GM19025 (cell line): Measurements from ENCODE around the gene GALNT3.

Source experiments
- ATAC-seq: cut with Tn5 transposase; IDR thresholded peaks from one replicate; pipeline ENCODE4 v1.9.1; 2021; ENCODE audit warnings: mild to moderate bottlenecking, low read depth, moderate library complexity; ENCODE audit not compliant: unreplicated experiment

GALNT3 gene

GRCh38 chr2:165793779-165794535 is at the start of gene GALNT3:
TSS of gene GALNT3 (minus strand) at chr2:165794247. CDS start at chr2:165770700, 23,547 bp downstream.
- peak; percentile 17 for ATAC-seq

DNA sequence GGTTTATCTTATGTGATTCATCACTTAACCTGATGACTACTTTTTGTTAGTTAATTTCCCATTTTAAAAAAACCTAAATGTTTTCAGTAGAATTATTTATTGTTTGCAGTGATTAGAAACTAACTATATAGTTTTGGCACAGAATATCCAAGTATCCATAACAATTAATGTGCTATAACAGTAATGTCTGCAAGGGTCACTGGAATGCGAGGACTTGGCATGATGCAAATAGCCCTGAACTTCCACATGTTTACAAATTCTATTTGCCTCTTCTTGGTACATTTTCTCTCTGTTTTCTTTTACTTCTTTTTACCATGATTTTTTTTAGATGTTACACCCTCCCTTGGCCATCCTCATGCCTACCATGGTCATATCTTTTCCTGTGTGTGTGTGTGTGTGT is 49.3 kb upstream of the GALNT3 start:
- ATAC-seq: no peak

DNA sequence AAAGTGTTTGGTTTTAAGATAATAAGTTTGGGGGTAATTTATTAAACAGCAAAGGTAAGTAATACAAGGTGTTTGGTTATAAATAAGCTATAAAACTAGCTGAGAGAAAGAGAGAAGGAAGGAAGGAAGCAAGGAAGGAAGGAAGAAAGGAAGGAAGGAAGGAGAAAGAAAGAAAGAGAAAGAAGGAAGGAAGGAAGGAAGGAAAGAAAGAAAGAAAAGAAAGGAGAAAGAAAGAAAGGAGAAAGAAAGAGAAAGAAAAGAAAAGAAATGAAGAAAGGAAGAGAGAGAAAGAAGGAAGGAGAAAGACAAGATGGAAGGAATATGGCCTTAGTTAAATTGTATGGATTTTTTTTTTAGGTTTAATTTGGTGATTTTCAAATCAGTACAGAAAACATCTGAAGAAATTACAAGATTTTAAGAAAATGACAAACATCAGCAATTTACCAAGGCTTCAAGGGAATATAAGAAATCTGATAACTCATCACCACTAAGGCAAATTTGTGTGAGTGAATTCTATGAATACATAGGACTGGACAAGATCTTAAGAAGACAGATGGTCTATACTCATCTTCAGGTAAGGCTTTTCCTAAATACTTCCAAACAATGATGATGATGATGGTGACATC is 46.4 kb upstream of the GALNT3 start:
- ATAC-seq: no peak

DNA sequence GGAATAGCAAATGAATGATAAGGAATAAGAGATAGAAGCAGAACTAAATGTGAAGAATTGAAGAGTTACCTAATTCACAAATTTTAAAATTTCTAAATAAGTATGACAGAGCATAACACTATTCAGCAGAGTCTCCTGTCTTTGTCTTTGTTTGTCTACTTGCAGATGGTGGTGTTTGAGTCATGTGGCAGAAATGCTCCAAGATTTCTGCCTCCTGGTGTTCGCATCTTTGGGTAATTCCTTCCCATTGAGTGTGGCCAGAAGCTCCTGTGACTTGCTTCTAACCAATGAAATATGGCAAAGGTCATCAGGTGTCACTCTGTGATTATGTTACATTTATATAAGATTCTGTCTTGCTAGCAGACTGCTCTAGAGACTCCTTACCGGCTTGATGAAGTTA is 45.6 kb upstream of the GALNT3 start:
- no peak for ATAC-seq

DNA sequence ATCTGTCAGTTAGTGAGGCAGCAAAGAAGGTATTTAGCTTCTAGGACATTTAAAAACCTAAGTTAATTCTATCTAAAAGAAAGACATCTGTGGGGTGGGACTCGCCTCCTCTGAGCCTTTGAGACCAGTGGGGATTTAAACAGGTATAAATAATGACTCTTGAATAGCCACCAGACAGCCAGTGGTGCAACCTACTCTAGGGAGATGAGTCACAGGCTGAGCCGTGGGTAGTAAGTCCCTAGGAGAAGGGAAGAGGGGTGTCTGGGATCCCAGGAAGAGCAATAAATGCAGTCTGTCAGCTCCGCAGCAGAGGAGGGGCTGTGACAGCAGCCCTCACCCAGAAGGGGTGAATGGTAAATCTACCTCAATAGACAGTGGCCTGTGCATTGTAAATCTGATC is 43.1 kb upstream of the GALNT3 start:
- no peak for ATAC-seq

DNA sequence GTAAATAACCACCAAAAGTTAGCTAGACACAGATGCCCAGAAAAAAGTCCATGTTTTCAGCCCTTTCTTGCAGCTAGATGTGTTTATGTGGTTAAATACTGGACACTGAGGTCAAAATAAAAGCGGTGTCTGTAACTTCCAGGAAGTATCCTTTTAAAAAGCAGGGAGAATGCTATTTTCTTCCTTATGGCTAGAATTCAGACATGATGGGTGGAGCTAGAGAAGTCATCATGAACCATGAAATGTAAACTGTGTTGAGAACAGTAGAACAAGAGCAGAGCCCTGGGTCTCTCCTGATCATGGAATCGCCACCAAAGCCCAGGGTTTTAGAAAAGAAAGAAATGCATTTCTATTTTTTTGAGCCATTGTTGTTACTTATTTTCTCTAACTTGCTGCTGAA is 41.3 kb upstream of the GALNT3 start:
- ATAC-seq: no peak

GRCh38 chr2:165833156-165833555 is 39.1 kb upstream of the GALNT3 start:
- ATAC-seq: no peak

DNA sequence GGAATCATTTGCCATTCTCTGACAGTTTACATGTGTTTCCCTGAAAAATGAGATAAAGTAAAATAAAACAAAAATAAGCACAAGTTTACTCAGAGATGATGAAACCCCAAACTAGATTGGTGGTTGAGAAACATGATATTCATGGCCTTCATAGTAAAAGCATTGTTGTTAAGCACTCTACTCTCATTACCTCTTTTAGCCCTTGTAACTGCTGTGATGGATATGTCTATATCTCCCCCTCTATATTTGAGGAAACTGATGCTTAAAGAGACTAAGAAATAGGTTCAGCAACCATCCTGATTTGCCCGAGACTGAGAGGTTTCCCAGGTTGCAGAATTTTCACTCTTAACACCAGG is 33.9 kb upstream of the GALNT3 start:
- no peak for ATAC-seq

GRCh38 chr2:165827016-165827920 is 33.2 kb upstream of the GALNT3 start:
- no peak for ATAC-seq

DNA sequence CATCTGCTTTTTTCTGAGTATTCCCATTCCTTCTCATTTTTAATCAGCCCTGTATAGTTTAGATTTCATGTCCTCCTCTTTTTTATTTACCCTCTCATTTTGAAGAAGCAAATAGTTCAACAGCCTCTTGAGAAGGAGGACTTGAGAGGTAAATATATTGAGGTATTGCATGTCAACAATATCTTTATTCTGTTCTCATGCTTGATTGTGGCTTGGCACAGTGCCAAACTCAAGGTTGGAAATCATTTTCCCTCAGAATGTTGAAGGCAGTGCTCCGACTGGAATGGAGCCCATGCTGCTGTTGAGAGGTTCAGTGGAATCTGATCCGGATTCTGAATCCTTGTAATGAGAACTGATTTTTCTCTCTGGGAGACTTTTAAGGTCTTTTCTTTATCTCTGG is 31.0 kb upstream of the GALNT3 start:
- ATAC-seq: no peak

GRCh38 chr2:165820296-165820695 is 26.2 kb upstream of the GALNT3 start:
- no peak for ATAC-seq

GRCh38 chr2:165818920-165819319 is 24.9 kb upstream of the GALNT3 start:
- ATAC-seq: no peak

DNA sequence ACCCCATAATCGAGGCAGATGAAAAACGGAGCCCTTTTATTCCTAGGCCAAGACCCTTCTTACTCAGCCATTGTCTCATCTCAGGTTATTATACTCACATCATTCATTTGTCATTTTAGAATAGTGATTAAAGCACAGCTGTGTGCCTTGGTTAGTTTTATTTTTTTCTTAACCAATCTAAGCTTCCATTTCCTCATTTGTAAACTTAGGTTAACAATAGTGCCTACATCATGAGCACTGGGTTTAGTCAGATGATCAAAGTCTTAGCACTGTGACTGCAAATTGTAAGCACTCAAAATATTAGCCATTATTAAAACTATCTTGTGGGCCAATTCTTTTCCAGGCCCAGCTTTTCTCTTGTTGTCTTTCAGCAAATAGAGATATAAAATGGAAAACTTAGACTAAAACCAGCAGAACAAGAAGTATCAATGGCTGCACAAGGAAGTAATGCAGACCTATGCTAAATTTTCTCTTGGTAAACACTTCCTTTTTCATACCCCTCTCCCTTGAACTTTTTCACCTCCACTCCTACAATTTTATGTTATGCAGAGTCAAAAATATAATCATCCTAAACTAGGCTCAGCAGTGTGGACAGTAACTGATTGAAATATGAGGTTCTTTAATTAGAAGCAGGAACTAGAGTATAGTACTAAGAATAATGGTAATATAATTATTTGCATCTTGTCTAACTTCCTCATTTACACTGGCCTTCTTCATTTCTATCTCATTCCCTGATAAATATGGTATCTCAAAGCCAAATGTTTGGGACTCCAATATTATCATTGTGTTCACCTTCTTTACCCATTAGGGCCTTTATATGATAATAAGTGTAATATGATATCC is 21.5 kb upstream of the GALNT3 start:
- no peak for ATAC-seq

- no peak for ATAC-seq
Observed at GRCh38 chr2:165814473-165814872, 20.4 kb upstream of the GALNT3 start.

DNA sequence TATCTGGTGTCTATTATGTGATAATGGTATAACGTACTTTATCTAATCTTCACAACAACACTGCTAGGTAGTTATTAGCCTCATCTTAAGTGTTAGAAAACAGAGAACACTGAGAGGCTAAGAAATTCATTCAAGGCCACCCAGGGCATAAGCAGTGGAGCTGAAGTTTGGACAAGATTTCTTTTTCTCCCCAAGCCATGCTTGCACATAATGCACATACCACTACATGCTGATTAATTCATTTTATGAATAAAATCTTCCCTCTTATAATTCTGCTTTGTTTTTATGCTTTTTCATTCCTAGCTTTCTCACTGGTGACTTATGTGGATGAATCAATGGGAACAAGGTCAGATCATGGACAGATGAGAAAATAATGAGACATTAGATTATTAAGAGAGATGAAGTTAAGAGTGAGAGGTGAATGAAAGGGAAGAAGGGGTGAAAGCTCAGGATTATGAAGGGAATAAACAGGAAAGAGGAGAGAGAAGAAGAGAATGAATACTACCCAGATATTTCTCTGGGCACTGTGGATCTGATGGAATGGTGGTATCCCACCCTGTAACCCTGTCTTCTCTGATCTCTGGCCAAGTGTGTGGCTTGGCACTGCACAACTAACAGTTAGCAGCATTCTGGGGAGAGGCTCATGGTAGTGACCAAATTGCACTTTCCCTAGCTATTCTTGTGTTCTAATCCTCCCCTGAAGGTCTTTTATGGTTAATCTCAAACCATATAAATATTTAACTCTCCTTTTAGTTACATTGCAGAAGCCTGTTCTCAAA is 17.7 kb upstream of the GALNT3 start:
- ATAC-seq: no peak

- ATAC-seq: no peak
Observed at GRCh38 chr2:165810418-165810817, 16.4 kb upstream of the GALNT3 start.

GRCh38 chr2:165804719-165805118 is 10.7 kb upstream of the GALNT3 start:
- ATAC-seq: no peak

DNA sequence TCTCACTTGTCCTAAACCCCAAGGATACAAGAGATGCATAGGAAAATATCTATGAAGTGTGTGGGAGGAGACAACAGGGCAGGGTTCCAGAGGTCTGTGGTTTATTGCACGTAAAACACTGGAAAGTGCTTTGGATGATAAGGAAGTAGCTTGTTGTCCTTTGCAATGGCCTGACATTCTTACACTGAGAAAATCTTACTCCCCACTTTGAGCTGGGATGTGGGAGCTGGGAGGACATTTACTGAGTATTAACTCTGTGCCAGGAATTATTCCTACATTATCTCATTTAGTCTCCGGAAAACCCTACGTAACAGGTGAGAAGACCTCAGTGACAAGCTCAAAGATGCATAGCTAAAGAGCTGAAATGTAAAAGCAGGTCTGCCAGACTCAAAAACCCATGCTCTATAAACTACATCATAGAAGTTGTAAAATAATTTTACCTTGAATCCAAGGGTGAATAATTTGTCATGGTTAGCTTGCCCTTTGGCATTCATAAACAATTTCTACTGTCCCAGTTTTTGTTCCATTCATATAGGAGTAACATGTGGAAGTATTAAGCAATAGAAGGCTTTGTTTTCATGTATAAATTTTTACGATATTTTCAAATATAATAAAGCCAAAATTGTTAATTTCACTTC is 9.2 kb upstream of the GALNT3 start:
- ATAC-seq: no peak

GRCh38 chr2:165801176-165801575 is 7.1 kb upstream of the GALNT3 start:
- no peak for ATAC-seq
